KBM-7 (cell line): ENCODE measurements around the gene HOXA5.
A peak's percentile ranks its signal among the peaks of the same experiment; 100 is the strongest.

Experiments used
- DNase-seq: peaks from one replicate; pipeline ENCODE4 v3.0.0-alpha.2; 2015
- in situ Hi-C: fragments of 300-500 bp; cut with MboI; formaldehyde crosslinking; loops from 2 replicates; pipeline ENCODE4 v1.14.3; 2020; ENCODE audit warnings: low sequenced_read_pairs, low pct_unique_long_range_greater_than_20kb, mixed read lengths

Gene HOXA5

GRCh38 chr7:27143023-27143949, at the start of gene HOXA5:
HOXA5 (minus strand) TSS chr7:27143681; CDS start chr7:27143607, 74 bp downstream.
- no peak for DNase-seq
- in situ Hi-C loops: no loop called here

GRCh38 chr7:27192546-27193334, 49.3 kb upstream of the HOXA5 start:
- in situ Hi-C loops: loop anchor here (25.0 kb wide), 1 partner anchor 830 kb away; no protein-coding TSS in a partner anchor

GRCh38 chr7:27191833-27192545, 48.5 kb upstream of the HOXA5 start:
- in situ Hi-C loops: loop anchor here (25.0 kb wide), 1 partner anchor 830 kb away; no protein-coding TSS in a partner anchor
- no peak for DNase-seq

More at GRCh38 chr7:27192546-27193334, 49.3 kb upstream of the HOXA5 start:
- DNase-seq: peak; percentile 64

GRCh38 chr7:27191161-27191731, 47.8 kb upstream of the HOXA5 start:
- in situ Hi-C loops: loop anchor here (25.0 kb wide), 1 partner anchor 829 kb away; no protein-coding TSS in a partner anchor
- DNase-seq: no peak

GRCh38 chr7:27189997-27190748, 46.7 kb upstream of the HOXA5 start:
- peak; percentile 71 for DNase-seq
- in situ Hi-C loops: loop anchor here (25.0 kb wide), 1 partner anchor 828 kb away; no protein-coding TSS in a partner anchor

- in situ Hi-C loops: loop anchor here (25.0 kb wide), 1 partner anchor 827 kb away; no protein-coding TSS in a partner anchor
- DNase-seq: no peak
These were observed 46.0 kb upstream of the HOXA5 start for GRCh38 chr7:27189295-27189996.

- in situ Hi-C loops: loop anchor here (25.0 kb wide), 1 partner anchor 826 kb away; no protein-coding TSS in a partner anchor
- DNase-seq: peak; percentile 93
These were observed 45.2 kb upstream of the HOXA5 start for GRCh38 chr7:27188386-27189294.

GRCh38 chr7:27187475-27188385, 44.2 kb upstream of the HOXA5 start:
- in situ Hi-C loops: loop anchor here (25.0 kb wide), 1 partner anchor 825 kb away; no protein-coding TSS in a partner anchor
- peak; percentile 81 for DNase-seq

GRCh38 chr7:27186668-27187474, 43.4 kb upstream of the HOXA5 start:
- in situ Hi-C loops: loop anchor here (25.0 kb wide), 1 partner anchor 825 kb away; no protein-coding TSS in a partner anchor
- DNase-seq: no peak

GRCh38 chr7:27185854-27186667, 42.6 kb upstream of the HOXA5 start:
- in situ Hi-C loops: loop anchor here (25.0 kb wide), 1 partner anchor 824 kb away; no protein-coding TSS in a partner anchor
- DNase-seq: peak; percentile 83

- in situ Hi-C loops: loop anchor here (25.0 kb wide), 1 partner anchor 823 kb away; no protein-coding TSS in a partner anchor
- DNase-seq: peak; percentile 83
These were observed 41.8 kb upstream of the HOXA5 start, which contains the start of gene HOXA11 for GRCh38 chr7:27185013-27185853. HOXA11 (minus strand) TSS chr7:27185232; CDS start chr7:27185144, 88 bp downstream.

- peak; percentile 64 for DNase-seq
- in situ Hi-C loops: loop anchor here (25.0 kb wide), 1 partner anchor 822 kb away; no protein-coding TSS in a partner anchor
These were observed 41.0 kb upstream of the HOXA5 start for GRCh38 chr7:27184337-27185012.
